Panc1 (cell line): Measurements from ENCODE around the gene PRRT1. TPM values are rescaled to one million over a fixed set of nuclear protein-coding genes. Genes with fewer than 3 reads are reported as not detected.

Experiments used
- ATAC-seq: fragments of 200-7000 bp; cut with Tn5 transposase; 2 replicates; pipeline ENCODE4 v1.9.1; 2020; ENCODE audit warnings: mild to moderate bottlenecking, moderate library complexity
- BruUV-seq: library from RNA; stranded (reverse); fragments of 400-500 nt; replicated peaks from 2 replicates; lab custom pipeline; 2021; lab: Mats Ljungman, UMichigan
- CTCF ChIA-PET: fragments of 300-600 bp; sonication (Branson Sonifier 250); formaldehyde crosslinking; loops from one replicate; lab custom pipeline; 2022; ENCODE audit warnings: antibody characterized with exemption; lab: Charles Lee
- POLR2A ChIA-PET: fragments of 300-600 bp; sonication (Branson Sonifier 250); formaldehyde crosslinking; loops from one replicate; lab custom pipeline; 2022; ENCODE audit warnings: antibody characterized with exemption; lab: Charles Lee
- DNase-seq: peaks from one replicate; pipeline ENCODE4 v3.0.0-alpha.2; 2010; ENCODE audit warnings: low read depth, low spot score
- H3K27ac ChIP-seq: 2 replicates; pipeline ENCODE4 v1.5.1; 2011; ENCODE audit warnings: mild to moderate bottlenecking, low read length, inconsistent platforms
- H3K27me3 ChIP-seq: fragments of 200-500 bp; sonication (Bioruptor generic); 2 replicates; pipeline ENCODE4 v1.6.0; 2014; ENCODE audit warnings: low read length, inconsistent platforms; ENCODE audit not compliant: control insufficient read depth, insufficient read depth
- H3K36me3 ChIP-seq: fragments of 200-500 bp; sonication (Bioruptor generic); 2 replicates; pipeline ENCODE4 v1.5.1; 2014; ENCODE audit warnings: inconsistent platforms, mild to moderate bottlenecking, low read length, moderate library complexity; ENCODE audit not compliant: control insufficient read depth, insufficient read depth
- H3K4me1 ChIP-seq: 2 replicates; pipeline ENCODE4 v1.5.1; 2011; ENCODE audit warnings: inconsistent platforms, mild to moderate bottlenecking, low read length, moderate library complexity; ENCODE audit not compliant: control insufficient read depth, insufficient read depth
- H3K4me3 ChIP-seq, 2 experiments: 2 replicates each; pipeline ENCODE4 v1.5.1; 2011 to 2012; ENCODE audit warnings: low read depth in 2 of 2, low read length in 2 of 2, mild to moderate bottlenecking in 2 of 2, inconsistent platforms in 1 of 2, moderate library complexity in 1 of 2
- H3K9me3 ChIP-seq: fragments of 200-500 bp; sonication (Bioruptor generic); 2 replicates; pipeline ENCODE4 v1.5.1; 2014; ENCODE audit warnings: low read depth, mild to moderate bottlenecking, inconsistent platforms, low read length, moderate library complexity; ENCODE audit not compliant: control insufficient read depth, insufficient read depth
- POLR2AphosphoS5 ChIP-seq: IDR thresholded peaks from 2 replicates; pipeline ENCODE4 v1.6.1; 2012; ENCODE audit warnings: mild to moderate bottlenecking, low read depth, low read length, moderate library complexity
- SIN3A ChIP-seq: IDR thresholded peaks from 2 replicates; pipeline ENCODE4 v1.6.1; 2012; ENCODE audit warnings: low read depth, mild to moderate bottlenecking, low read length, moderate library complexity, borderline replicate concordance; ENCODE audit not compliant: insufficient read depth
- TCF7L2 ChIP-seq: IDR thresholded peaks from 2 replicates; pipeline ENCODE4 v1.6.1; 2011; ENCODE audit warnings: mild to moderate bottlenecking, low read depth, low read length, inconsistent platforms
- in situ Hi-C: cut with HindIII; loops from 2 replicates; pipeline ENCODE4 v1.10.0; 2016; ENCODE audit warnings: low sequenced_read_pairs, low pct_unique_long_range_greater_than_20kb
- intact Hi-C: fragments of 100-400 bp; cut with micrococcal nuclease; formaldehyde crosslinking; loops from one replicate; pipeline ENCODE4 v1.10.0; 2022; ENCODE audit not compliant: unreplicated experiment
- total RNA-seq: library from RNA; stranded (reverse); gene quantifications from one replicate; pipeline ENCODE4 v1.2.1, GENCODE V29; 2021; ENCODE audit not compliant: unreplicated experiment
- TF ChIP-seq, protein P1 (sequence below), 2 experiments: IDR thresholded peaks; 2 replicates each; pipeline ENCODE4 v1.6.1; 2011 to 2012; ENCODE audit warnings: low read depth in 2 of 2, control low read depth in 1 of 2, low read length in 1 of 2, mild to moderate bottlenecking in 1 of 2, moderate library complexity in 1 of 2; ENCODE audit not compliant: insufficient read depth in 1 of 2
- TF ChIP-seq, protein P2 (sequence below): fragments of 450-650 bp; IDR thresholded peaks from 2 replicates; pipeline ENCODE4 v1.5.1; 2017; ENCODE audit warnings: mild to moderate bottlenecking

Gene PRRT1
- total RNA-seq, 1 experiment from 2014 or later = 1.3 TPM

DNA sequence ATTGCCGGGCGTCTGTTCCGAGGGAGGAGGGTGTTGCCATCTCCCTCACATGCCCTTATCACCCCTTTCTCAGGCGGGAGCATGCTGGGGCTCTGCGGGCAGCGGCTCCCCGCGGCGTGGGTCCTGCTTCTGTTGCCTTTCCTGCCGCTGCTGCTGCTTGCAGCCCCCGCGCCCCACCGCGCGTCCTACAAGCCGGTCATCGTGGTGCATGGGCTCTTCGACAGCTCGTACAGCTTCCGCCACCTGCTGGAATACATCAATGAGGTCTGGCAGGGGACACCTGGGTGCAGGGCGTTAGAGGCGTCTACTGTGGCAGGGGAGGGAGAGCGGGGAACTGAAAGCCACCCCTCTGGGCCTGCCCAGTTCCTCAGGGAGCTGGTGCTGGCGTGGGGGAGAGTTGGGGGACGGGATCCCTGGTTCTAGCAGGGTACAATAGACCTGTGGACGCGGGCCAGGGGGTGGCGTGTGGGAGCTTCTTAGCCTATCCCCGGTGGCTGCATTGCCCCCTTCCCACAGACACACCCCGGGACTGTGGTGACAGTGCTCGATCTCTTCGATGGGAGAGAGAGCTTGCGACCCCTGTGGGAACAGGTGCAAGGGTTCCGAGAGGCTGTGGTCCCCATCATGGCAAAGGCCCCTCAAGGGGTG is 2.9 kb upstream of the PRRT1 start:
- peak overlapping the region; percentile 81 to 96 for H3K4me3 ChIP-seq
- BruUV-seq = no TSS peak
- no peaks in the 10 kb centered on the region for H3K27me3 ChIP-seq
- peak overlapping the region; percentile 84 for H3K27ac ChIP-seq
- CTCF ChIA-PET = no interaction called here
- in situ Hi-C loops = no loop called here
- peaks cover 21% of the 10 kb centered on the region for H3K4me1 ChIP-seq
- H3K9me3 ChIP-seq = no peaks in the 10 kb centered on the region
- no peaks in the 10 kb centered on the region; the same call in 1 of the 2 replicates for H3K36me3 ChIP-seq
- intact Hi-C loops = no loop called here
- POLR2A ChIA-PET = no interaction called here
- DNase-seq (no peak), ATAC-seq (peak; percentile 76)
- TF ChIP-seq SIN3A (0 out of 2 replicates have a peak, but pooled peaks have one; percentile 30), TCF7L2 (no peak), POLR2AphosphoS5 (no peak)
- TF ChIP-seq, protein P1, sequence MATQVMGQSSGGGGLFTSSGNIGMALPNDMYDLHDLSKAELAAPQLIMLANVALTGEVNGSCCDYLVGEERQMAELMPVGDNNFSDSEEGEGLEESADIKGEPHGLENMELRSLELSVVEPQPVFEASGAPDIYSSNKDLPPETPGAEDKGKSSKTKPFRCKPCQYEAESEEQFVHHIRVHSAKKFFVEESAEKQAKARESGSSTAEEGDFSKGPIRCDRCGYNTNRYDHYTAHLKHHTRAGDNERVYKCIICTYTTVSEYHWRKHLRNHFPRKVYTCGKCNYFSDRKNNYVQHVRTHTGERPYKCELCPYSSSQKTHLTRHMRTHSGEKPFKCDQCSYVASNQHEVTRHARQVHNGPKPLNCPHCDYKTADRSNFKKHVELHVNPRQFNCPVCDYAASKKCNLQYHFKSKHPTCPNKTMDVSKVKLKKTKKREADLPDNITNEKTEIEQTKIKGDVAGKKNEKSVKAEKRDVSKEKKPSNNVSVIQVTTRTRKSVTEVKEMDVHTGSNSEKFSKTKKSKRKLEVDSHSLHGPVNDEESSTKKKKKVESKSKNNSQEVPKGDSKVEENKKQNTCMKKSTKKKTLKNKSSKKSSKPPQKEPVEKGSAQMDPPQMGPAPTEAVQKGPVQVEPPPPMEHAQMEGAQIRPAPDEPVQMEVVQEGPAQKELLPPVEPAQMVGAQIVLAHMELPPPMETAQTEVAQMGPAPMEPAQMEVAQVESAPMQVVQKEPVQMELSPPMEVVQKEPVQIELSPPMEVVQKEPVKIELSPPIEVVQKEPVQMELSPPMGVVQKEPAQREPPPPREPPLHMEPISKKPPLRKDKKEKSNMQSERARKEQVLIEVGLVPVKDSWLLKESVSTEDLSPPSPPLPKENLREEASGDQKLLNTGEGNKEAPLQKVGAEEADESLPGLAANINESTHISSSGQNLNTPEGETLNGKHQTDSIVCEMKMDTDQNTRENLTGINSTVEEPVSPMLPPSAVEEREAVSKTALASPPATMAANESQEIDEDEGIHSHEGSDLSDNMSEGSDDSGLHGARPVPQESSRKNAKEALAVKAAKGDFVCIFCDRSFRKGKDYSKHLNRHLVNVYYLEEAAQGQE (IDR thresholded peaks at IDR 0.05; ENCODE audit: insufficient read depth in 1 of 2, low read depth in 2 of 2, low read length in 1 of 2) = 0 out of 4 replicates have a peak, but pooled peaks of 1 of the 2 experiments have one; percentile 42
- TF ChIP-seq, protein P2, sequence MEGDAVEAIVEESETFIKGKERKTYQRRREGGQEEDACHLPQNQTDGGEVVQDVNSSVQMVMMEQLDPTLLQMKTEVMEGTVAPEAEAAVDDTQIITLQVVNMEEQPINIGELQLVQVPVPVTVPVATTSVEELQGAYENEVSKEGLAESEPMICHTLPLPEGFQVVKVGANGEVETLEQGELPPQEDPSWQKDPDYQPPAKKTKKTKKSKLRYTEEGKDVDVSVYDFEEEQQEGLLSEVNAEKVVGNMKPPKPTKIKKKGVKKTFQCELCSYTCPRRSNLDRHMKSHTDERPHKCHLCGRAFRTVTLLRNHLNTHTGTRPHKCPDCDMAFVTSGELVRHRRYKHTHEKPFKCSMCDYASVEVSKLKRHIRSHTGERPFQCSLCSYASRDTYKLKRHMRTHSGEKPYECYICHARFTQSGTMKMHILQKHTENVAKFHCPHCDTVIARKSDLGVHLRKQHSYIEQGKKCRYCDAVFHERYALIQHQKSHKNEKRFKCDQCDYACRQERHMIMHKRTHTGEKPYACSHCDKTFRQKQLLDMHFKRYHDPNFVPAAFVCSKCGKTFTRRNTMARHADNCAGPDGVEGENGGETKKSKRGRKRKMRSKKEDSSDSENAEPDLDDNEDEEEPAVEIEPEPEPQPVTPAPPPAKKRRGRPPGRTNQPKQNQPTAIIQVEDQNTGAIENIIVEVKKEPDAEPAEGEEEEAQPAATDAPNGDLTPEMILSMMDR = peak; percentile 85; the same call in 1 of the 2 replicates

- no peaks in the 10 kb centered on the region for H3K27me3 ChIP-seq
- H3K4me1 ChIP-seq = peaks cover 21% of the 10 kb centered on the region
- no peaks in the 10 kb centered on the region; the same call in 1 of the 2 replicates for H3K36me3 ChIP-seq
- in situ Hi-C loops (no loop called here), intact Hi-C loops (loop anchor here (2.0 kb wide), 1 partner anchor 35 kb away; no protein-coding TSS in a partner anchor)
- ATAC-seq = peak; percentile 83
- TF ChIP-seq TCF7L2 = no peak
- peak; percentile 66 for TF ChIP-seq POLR2AphosphoS5
- TF ChIP-seq, protein P2 = no peak; the same call in 1 of the 2 replicates
- TF ChIP-seq SIN3A = peak; percentile 95; the same call in 1 of the 2 replicates
- TF ChIP-seq, protein P1 (IDR thresholded peaks at IDR 0.05; ENCODE audit: insufficient read depth in 1 of 2, low read depth in 2 of 2, low read length in 1 of 2) = no peak
- peak within 1 kb of the TSS; percentile 84 for H3K27ac ChIP-seq
- ChIA-PET CTCF (interaction anchor here (0.5 to 0.6 kb wide), 2 partner anchors 18 to 1914 kb away, joined by 5 to 6 read pairs; no protein-coding TSS in a partner anchor), POLR2A (no interaction called here)
- no peaks in the 10 kb centered on the region for H3K9me3 ChIP-seq
- BruUV-seq = TSS peak; percentile 85
- peak within 1 kb of the TSS; percentile 81 to 96 for H3K4me3 ChIP-seq
- DNase-seq = peak; percentile 71
These were observed 2.1 kb upstream of the PRRT1 start, which contains the start of gene PPT2 for GRCh38 chr6:32153564-32154513. Gene PPT2 (plus strand): TSS chr6:32154141. CDS start chr6:32154595, 454 bp downstream.
